HepG2 (cell line): ENCODE results near the gene SFTPB. TPM values are rescaled to one million over a fixed set of nuclear protein-coding genes. Genes with fewer than 3 reads are reported as not detected.
A peak's percentile ranks its signal among the peaks of the same experiment; 100 is the strongest.

Experiments used
- ATAC-seq: fragments of 200-7000 bp; cut with Tn5 transposase; 3 replicates; pipeline ENCODE4 v1.9.1; 2020; ENCODE audit warnings: mild to moderate bottlenecking, moderate library complexity
- BruUV-seq: library from RNA; stranded (reverse); fragments of 400-500 nt; replicated peaks from 2 replicates; lab custom pipeline; 2021; lab: Mats Ljungman, UMichigan
- CTCF ChIA-PET: fragments of 300-600 bp; formaldehyde crosslinking; extraction: SDS; loops from one replicate; lab custom pipeline; 2021; ENCODE audit warnings: low total read pairs, inconsistent platforms, low intra/inter-chr PET ratio; lab: Yijun Ruan, JAX
- POLR2A ChIA-PET: fragments of 350-600 bp; sonication (Branson Sonifier 250); formaldehyde crosslinking; loops from one replicate; lab custom pipeline; 2020; ENCODE audit warnings: antibody characterized with exemption, inconsistent platforms; lab: Yijun Ruan, JAX
- DNase-seq: peaks from one replicate; pipeline ENCODE4 v3.0.0-alpha.2; 2015; ENCODE audit warnings: low spot score
- FAIRE-seq: peaks from 3 replicates; lab custom pipeline; 2011; peaks lifted over from hg19 to GRCh38; lab: Jason Lieb, UNC
- H2AFZ ChIP-seq: one replicate; pipeline ENCODE4 v1.6.1; 2011; ENCODE audit warnings: low read length, inconsistent platforms
- H3K27ac ChIP-seq: fragments of 300-600 bp; 3 replicates; pipeline ENCODE4 v1.8.0; 2011; ENCODE audit warnings: mixed run types, mild to moderate bottlenecking, mixed read lengths, low read length, inconsistent platforms; ENCODE audit not compliant: insufficient read depth; ENCODE audit errors: extremely low read length
- H3K27me3 ChIP-seq, 2 experiments: fragments of 200-600 bp in 1 of 2; 2 replicates in 1 of 2; 3 replicates in 1 of 2; pipeline versions ENCODE4 v1.6.0 to v1.8.0; 2011; ENCODE audit warnings: low read length in 2 of 2, mild to moderate bottlenecking in 2 of 2, moderate library complexity in 2 of 2, inconsistent platforms in 1 of 2; ENCODE audit not compliant: insufficient read depth in 2 of 2, control insufficient read depth in 1 of 2
- H3K36me3 ChIP-seq, 2 experiments: fragments of 200-600 bp in 1 of 2; replicated peaks in 1 of 2; 2 replicates in 1 of 2; 3 replicates in 1 of 2; pipeline versions ENCODE4 v1.5.1 to v1.8.0; 2011; ENCODE audit warnings: low read length in 2 of 2, inconsistent platforms in 1 of 2; ENCODE audit not compliant: insufficient read depth in 2 of 2, control insufficient read depth in 1 of 2
- H3K4me1 ChIP-seq: 2 replicates; pipeline ENCODE4 v1.5.1; 2012; ENCODE audit warnings: low read length, inconsistent platforms; ENCODE audit not compliant: insufficient read depth
- H3K4me2 ChIP-seq: 2 replicates; pipeline ENCODE4 v1.6.0; 2011; ENCODE audit warnings: low read depth, low read length, inconsistent platforms
- H3K4me3 ChIP-seq, 3 experiments: fragments of 200-600 bp in 1 of 3; sonication (generic), shearing (Covaris generic) in 1 of 3; replicated peaks in 1 of 3; 2 replicates each; pipeline ENCODE4 v1.5.1; 2011 to 2016; ENCODE audit warnings: low read length in 3 of 3, inconsistent platforms in 2 of 3, low read depth in 2 of 3, mild to moderate bottlenecking in 2 of 3, control low read depth in 1 of 3, mixed read lengths in 1 of 3; ENCODE audit not compliant: insufficient read depth in 1 of 3
- H3K79me2 ChIP-seq: one replicate; pipeline ENCODE4 v1.6.1; 2011; ENCODE audit warnings: low read length, inconsistent platforms; ENCODE audit not compliant: insufficient read depth
- H3K9ac ChIP-seq: 2 replicates; pipeline ENCODE4 v1.6.0; 2011; ENCODE audit warnings: mild to moderate bottlenecking, low read depth, low read length, inconsistent platforms; ENCODE audit not compliant: insufficient read depth
- H3K9me3 ChIP-seq: 2 replicates; pipeline ENCODE4 v1.5.1; 2012; ENCODE audit warnings: mild to moderate bottlenecking, low read length
- H4K20me1 ChIP-seq: 2 replicates; pipeline ENCODE4 v1.6.0; 2011; ENCODE audit warnings: inconsistent platforms, mild to moderate bottlenecking, low read length, moderate library complexity; ENCODE audit not compliant: insufficient read depth
- BRCA1 ChIP-seq: sonication (generic); formaldehyde crosslinking; IDR thresholded peaks from 2 replicates; pipeline ENCODE4 v1.4.0; 2020; ENCODE audit warnings: missing genetic modification reagents
- KLF11 ChIP-seq: IDR thresholded peaks from 2 replicates; pipeline ENCODE4 v1.6.1; 2016; ENCODE audit warnings: missing compliant biosample characterization
- NR1H2 ChIP-seq: sonication (generic); formaldehyde crosslinking; IDR thresholded peaks from 2 replicates; pipeline ENCODE4 v1.8.1; 2022; ENCODE audit warnings: low read depth, missing genetic modification reagents, borderline replicate concordance
- WGBS: methylation state at CpG from one replicate; pipeline ENCODE4 v1.1.6; 2017; ENCODE audit warnings: low lambda C conversion rate; 5-methylcytosine and 5-hydroxymethylcytosine counted together
- in situ Hi-C: cut with HindIII; loops from 2 replicates; pipeline ENCODE4 v1.10.0; 2017; ENCODE audit warnings: low pct_unique_long_range_greater_than_20kb; ENCODE audit not compliant: extremely low pct_ligation_motif_present
- intact Hi-C: fragments of 100-400 bp; cut with micrococcal nuclease; formaldehyde crosslinking; loops from one replicate; pipeline ENCODE4 v1.10.0; 2022; ENCODE audit not compliant: unreplicated experiment
- polyA plus RNA-seq, 8 experiments: library from polyadenylated mRNA; depleted of rRNA in 3 of 8; stranded (reverse) in 7 of 8; unstranded in 1 of 8; fragments of >200 nt; fragmentation: Illumina TruSeq in 4 of 8; extraction: Trizol in 4 of 8; gene quantifications; 2 replicates each; pipeline versions ENCODE4 v1.2.1 to v1.2.3, GENCODE V29; 2011 to 2016; ENCODE audit warnings: low read depth in 4 of 8, missing spikeins in 1 of 8, mixed read lengths in 1 of 8; ENCODE audit not compliant: insufficient read depth in 1 of 8
- total RNA-seq, 5 experiments: library from RNA; depleted of rRNA; stranded (reverse); fragments of >200 nt; fragmentation: Illumina TruSeq; extraction: Trizol; gene quantifications; 2 replicates each; pipeline ENCODE4 v1.2.3, GENCODE V29; 2016; ENCODE audit warnings: low read depth in 1 of 5
- TF ChIP-seq, protein P1 (sequence below): sonication (generic); formaldehyde crosslinking; IDR thresholded peaks from 2 replicates; pipeline ENCODE4 v1.4.0; 2020; ENCODE audit warnings: missing genetic modification reagents, borderline replicate concordance
- TF ChIP-seq, protein P2 (sequence below): sonication (generic); formaldehyde crosslinking; IDR thresholded peaks from 2 replicates; pipeline ENCODE4 v1.5.0; 2020; ENCODE audit warnings: missing genetic modification reagents
- TF ChIP-seq, protein P3 (sequence below): sonication (generic); formaldehyde crosslinking; IDR thresholded peaks from 2 replicates; pipeline ENCODE4 v1.9.0; 2021; ENCODE audit warnings: missing genetic modification reagents, borderline replicate concordance
- TF ChIP-seq, protein P4 (sequence below): sonication (generic); formaldehyde crosslinking; IDR thresholded peaks from 2 replicates; pipeline ENCODE4 v1.5.0; 2020; ENCODE audit warnings: missing genetic modification reagents

The SFTPB gene
- total and polyA plus RNA-seq, 2 of the 13 experiments (the other 11 are each of a cell fraction or from before 2014, with no cell fraction given), result not detected

DNA sequence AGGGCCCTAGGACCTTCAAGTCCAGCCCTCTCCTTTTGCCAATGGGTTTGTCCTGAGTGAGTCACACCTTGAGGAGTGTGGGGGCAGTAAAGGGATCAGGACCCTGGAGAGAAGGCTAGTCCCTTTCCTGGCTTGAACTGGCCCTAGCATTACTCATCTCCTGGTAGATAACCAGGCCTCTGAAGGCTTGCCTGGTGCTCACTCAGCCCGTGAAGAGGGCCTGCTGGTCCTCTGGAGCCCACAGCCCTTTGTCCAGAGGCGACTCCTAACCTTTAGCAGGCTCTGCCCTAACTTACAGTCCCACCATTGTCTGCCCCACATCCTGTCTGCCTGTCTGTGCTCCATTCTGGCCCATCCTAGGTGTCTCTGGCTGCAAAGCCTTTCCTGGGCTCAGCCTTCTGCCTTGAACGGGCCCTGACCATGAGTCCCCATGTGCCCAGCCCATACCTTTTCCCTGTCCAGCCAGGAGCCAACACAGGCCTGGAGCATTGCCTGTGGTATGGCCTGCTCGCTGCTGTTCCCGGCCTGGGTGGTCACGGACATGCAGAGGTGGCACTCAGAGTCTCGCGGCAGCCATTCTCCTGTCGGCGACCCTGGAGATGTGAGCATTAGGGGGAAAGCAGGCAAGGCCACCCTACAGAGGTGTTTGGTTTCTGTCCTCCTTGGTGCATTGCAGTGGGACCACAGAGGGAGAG is 5.0 kb downstream of the SFTPB start:
- H4K20me1 ChIP-seq, result no peaks in the 10 kb centered on the region
- DNase-seq, result peak; percentile 15
- BruUV-seq, result no TSS peak
- TF ChIP-seq, protein P1, sequence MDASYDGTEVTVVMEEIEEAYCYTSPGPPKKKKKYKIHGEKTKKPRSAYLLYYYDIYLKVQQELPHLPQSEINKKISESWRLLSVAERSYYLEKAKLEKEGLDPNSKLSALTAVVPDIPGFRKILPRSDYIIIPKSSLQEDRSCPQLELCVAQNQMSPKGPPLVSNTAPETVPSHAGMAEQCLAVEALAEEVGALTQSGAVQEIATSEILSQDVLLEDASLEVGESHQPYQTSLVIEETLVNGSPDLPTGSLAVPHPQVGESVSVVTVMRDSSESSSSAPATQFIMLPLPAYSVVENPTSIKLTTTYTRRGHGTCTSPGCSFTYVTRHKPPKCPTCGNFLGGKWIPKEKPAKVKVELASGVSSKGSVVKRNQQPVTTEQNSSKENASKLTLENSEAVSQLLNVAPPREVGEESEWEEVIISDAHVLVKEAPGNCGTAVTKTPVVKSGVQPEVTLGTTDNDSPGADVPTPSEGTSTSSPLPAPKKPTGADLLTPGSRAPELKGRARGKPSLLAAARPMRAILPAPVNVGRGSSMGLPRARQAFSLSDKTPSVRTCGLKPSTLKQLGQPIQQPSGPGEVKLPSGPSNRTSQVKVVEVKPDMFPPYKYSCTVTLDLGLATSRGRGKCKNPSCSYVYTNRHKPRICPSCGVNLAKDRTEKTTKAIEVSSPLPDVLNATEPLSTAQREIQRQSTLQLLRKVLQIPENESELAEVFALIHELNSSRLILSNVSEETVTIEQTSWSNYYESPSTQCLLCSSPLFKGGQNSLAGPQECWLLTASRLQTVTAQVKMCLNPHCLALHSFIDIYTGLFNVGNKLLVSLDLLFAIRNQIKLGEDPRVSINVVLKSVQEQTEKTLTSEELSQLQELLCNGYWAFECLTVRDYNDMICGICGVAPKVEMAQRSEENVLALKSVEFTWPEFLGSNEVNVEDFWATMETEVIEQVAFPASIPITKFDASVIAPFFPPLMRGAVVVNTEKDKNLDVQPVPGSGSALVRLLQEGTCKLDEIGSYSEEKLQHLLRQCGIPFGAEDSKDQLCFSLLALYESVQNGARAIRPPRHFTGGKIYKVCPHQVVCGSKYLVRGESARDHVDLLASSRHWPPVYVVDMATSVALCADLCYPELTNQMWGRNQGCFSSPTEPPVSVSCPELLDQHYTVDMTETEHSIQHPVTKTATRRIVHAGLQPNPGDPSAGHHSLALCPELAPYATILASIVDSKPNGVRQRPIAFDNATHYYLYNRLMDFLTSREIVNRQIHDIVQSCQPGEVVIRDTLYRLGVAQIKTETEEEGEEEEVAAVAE (CRISPR knock-in tag), result no peak
- TF ChIP-seq NR1H2 (CRISPR knock-in tag), result no peak
- TF ChIP-seq, protein P2, sequence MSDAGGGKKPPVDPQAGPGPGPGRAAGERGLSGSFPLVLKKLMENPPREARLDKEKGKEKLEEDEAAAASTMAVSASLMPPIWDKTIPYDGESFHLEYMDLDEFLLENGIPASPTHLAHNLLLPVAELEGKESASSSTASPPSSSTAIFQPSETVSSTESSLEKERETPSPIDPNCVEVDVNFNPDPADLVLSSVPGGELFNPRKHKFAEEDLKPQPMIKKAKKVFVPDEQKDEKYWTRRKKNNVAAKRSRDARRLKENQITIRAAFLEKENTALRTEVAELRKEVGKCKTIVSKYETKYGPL, result no peak
- no peak for TF ChIP-seq BRCA1
- TF ChIP-seq, protein P3, sequence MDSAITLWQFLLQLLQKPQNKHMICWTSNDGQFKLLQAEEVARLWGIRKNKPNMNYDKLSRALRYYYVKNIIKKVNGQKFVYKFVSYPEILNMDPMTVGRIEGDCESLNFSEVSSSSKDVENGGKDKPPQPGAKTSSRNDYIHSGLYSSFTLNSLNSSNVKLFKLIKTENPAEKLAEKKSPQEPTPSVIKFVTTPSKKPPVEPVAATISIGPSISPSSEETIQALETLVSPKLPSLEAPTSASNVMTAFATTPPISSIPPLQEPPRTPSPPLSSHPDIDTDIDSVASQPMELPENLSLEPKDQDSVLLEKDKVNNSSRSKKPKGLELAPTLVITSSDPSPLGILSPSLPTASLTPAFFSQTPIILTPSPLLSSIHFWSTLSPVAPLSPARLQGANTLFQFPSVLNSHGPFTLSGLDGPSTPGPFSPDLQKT (CRISPR knock-in tag), result no peak
- TF ChIP-seq, protein P4, sequence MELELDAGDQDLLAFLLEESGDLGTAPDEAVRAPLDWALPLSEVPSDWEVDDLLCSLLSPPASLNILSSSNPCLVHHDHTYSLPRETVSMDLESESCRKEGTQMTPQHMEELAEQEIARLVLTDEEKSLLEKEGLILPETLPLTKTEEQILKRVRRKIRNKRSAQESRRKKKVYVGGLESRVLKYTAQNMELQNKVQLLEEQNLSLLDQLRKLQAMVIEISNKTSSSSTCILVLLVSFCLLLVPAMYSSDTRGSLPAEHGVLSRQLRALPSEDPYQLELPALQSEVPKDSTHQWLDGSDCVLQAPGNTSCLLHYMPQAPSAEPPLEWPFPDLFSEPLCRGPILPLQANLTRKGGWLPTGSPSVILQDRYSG (CRISPR knock-in tag), result no peak
- no peak for TF ChIP-seq KLF11 (CRISPR knock-in tag)
- TF ChIP-seq, all 625 proteins: peak for 0
- H2AFZ ChIP-seq, result no peak overlapping the region
- in situ Hi-C loops, result no loop called here
- H3K4me1 ChIP-seq, result peaks cover 25% of the 10 kb centered on the region
- CTCF ChIA-PET, result no interaction called here
- H3K4me3 ChIP-seq, result no peak overlapping the region
- H3K79me2 ChIP-seq, result no peaks in the 10 kb centered on the region
- ATAC-seq (peak; percentile 5), FAIRE-seq (no peak)
- intact Hi-C loops, result no loop called here
- H3K9me3 ChIP-seq, result no peaks in the 10 kb centered on the region
- 68% methylated on average over 10 of the region's 10 CpGs for WGBS
- POLR2A ChIA-PET, result no interaction called here
- H3K27me3 ChIP-seq, result peaks cover 0 to 19% of the 10 kb centered on the region in 2 experiments; a peak in 3 of 5 replicates
- H3K4me2 ChIP-seq, result no peak overlapping the region
- 0 out of 5 replicates have a peak, but pooled peaks cover 0 to 3% of the 10 kb centered on the region in 2 experiments for H3K36me3 ChIP-seq
- no peak overlapping the region for H3K27ac ChIP-seq
- no peak overlapping the region for H3K9ac ChIP-seq
